ENCODE data around the gene INPP4B. TPM values are rescaled to one million over a fixed set of nuclear protein-coding genes. Genes with fewer than 3 reads are reported as not detected.

INPP4B gene
- total and polyA plus RNA-seq, 2 of the 4 experiments (the other 2 are of a cell fraction), result 1.8 to 14.0 TPM

GRCh38 chr4:142112451-142112850, 733.6 kb downstream of the INPP4B start:
- no peak overlapping the region for H3K9ac ChIP-seq (ENCODE audit: low read depth, low read length)
- no peak overlapping the region for H3K4me2 ChIP-seq (ENCODE audit: low read depth, low read length)
- ATAC-seq (ENCODE audit: low read depth) (no peak), DNase-seq (peak; percentile 26)
- no TSS peak for BruUV-seq (replicated peaks)
- H3K79me1 ChIP-seq (ENCODE audit: low read depth in 1 of 2, low read length in 2 of 2), result no peaks in the 10 kb centered on the region
- no peak overlapping the region for H3K14ac ChIP-seq (replicated peaks; ENCODE audit: low read depth, low read length)
- dilution Hi-C loops (cut with HindIII; ENCODE audit: low sequenced_read_pairs, unreplicated experiment), result no loop called here
- no peak overlapping the region for H2AK5ac ChIP-seq (ENCODE audit: low read depth, low read length)
- ChIA-PET POLR2A (ENCODE audit: unreplicated experiment) (no interaction called here), CTCF (no interaction called here)
- no peaks in the 10 kb centered on the region for H3K9me1 ChIP-seq (ENCODE audit: insufficient read depth, low read length)
- H2BK120ac ChIP-seq (ENCODE audit: low read depth, low read length), result no peak overlapping the region
- no peaks in the 10 kb centered on the region for H3K9me3 ChIP-seq (ENCODE audit: control insufficient read depth, insufficient read depth, low read length)
- TF ChIP-seq RFX5 (IDR thresholded peaks at IDR 0.05; ENCODE audit: low read depth, low read length), result no peak
- no peak for TF ChIP-seq CTCF (conservative IDR thresholded peaks at IDR 0.05; ENCODE audit: low read depth, low read length)
- TF ChIP-seq CHD1 (IDR thresholded peaks at IDR 0.05; ENCODE audit: low read depth, low read length), result no peak
- no peak for TF ChIP-seq SMC3 (IDR thresholded peaks at IDR 0.05; ENCODE audit: low read depth, low read length)
- TF ChIP-seq RAD21 (IDR thresholded peaks at IDR 0.05; ENCODE audit: low read length), result no peak
- no peak for TF ChIP-seq FOS (IDR thresholded peaks at IDR 0.05; ENCODE audit: low read depth, low read length)
- no peak for TF ChIP-seq MXI1 (IDR thresholded peaks at IDR 0.05; ENCODE audit: borderline replicate concordance, low read depth, low read length)
- no peak for TF ChIP-seq USF2 (IDR thresholded peaks at IDR 0.05; ENCODE audit: low read depth, low read length)
- no peak for TF ChIP-seq MAZ (IDR thresholded peaks at IDR 0.05; ENCODE audit: borderline replicate concordance, low read depth, low read length)
- TF ChIP-seq POLR2A (IDR thresholded peaks at IDR 0.05; ENCODE audit: low read depth, low read length), result no peak
- TF ChIP-seq BHLHE40 (IDR thresholded peaks at IDR 0.05; ENCODE audit: low read depth, low read length), result no peak
- TF ChIP-seq NFE2L2 (IDR thresholded peaks at IDR 0.05; ENCODE audit: low read depth, low read length), result no peak
- TF ChIP-seq RCOR1 (IDR thresholded peaks at IDR 0.05; ENCODE audit: insufficient replicate concordance, low read length), result no peak
- TF ChIP-seq MAFK (IDR thresholded peaks at IDR 0.05; ENCODE audit: low read depth, low read length), result no peak
- TF ChIP-seq ELK1 (IDR thresholded peaks at IDR 0.05; ENCODE audit: borderline replicate concordance, low read depth, low read length), result no peak
- no peak for TF ChIP-seq CEBPB (IDR thresholded peaks at IDR 0.05; ENCODE audit: low read depth, low read length)
- H3K18ac ChIP-seq (ENCODE audit: low read depth, low read length), result no peak overlapping the region
- in situ Hi-C loops (cut with MboI; ENCODE audit: low sequenced_read_pairs), result loop anchor here (25.0 kb wide), 1 partner anchor 775 kb away; no protein-coding TSS in a partner anchor
- no peak overlapping the region for H2AK9ac ChIP-seq (replicated peaks; ENCODE audit: low read depth, low read length, poor library complexity)
- no peaks in the 10 kb centered on the region for H3K27me3 ChIP-seq (ENCODE audit: control insufficient read depth, insufficient read depth, low read length)
- H3K36me3 ChIP-seq (ENCODE audit: control insufficient read depth, insufficient read depth, low read length), result no peaks in the 10 kb centered on the region
- intact Hi-C loops (cut with micrococcal nuclease), result no loop called here
- H2BK15ac ChIP-seq (ENCODE audit: low read depth, low read length), result no peak overlapping the region
- H3K4ac ChIP-seq (ENCODE audit: low read depth, low read length), result no peak overlapping the region
- H3K27ac ChIP-seq (ENCODE audit: insufficient read depth, low read length), result no peak overlapping the region
- no peak overlapping the region for H4K8ac ChIP-seq (ENCODE audit: low read depth in 2 of 2, low read length in 2 of 2)
- 80% methylated on average over 1 of the region's 2 CpGs; no CpG with 5 or more reads in 1 of the 2 experiments for WGBS, 2 experiments (ENCODE audit: extremely low coverage in 2 of 2, insufficient read length in 1 of 2)
- H4K5ac ChIP-seq (ENCODE audit: low read depth, low read length), result no peak overlapping the region
- H2BK5ac ChIP-seq (ENCODE audit: low read depth, low read length, poor library complexity, severe bottlenecking), result no peak overlapping the region
- H3K4me1 ChIP-seq (ENCODE audit: control insufficient read depth, insufficient read depth, low read length), result no peaks in the 10 kb centered on the region
- H3K4me3 ChIP-seq (ENCODE audit: insufficient read depth, low read depth, low read length), result no peak overlapping the region
- no peak overlapping the region for H2AFZ ChIP-seq (replicated peaks; ENCODE audit: low read length, poor library complexity)
- H3K23ac ChIP-seq (ENCODE audit: low read depth, low read length), result no peak overlapping the region
- no peak overlapping the region for H4K91ac ChIP-seq (ENCODE audit: insufficient read depth, low read depth, low read length)
- no peaks in the 10 kb centered on the region for H4K20me1 ChIP-seq (ENCODE audit: insufficient read depth, low read length)
- no peak overlapping the region for H2BK20ac ChIP-seq (ENCODE audit: low read depth, low read length)
- no peak overlapping the region for H3K56ac ChIP-seq (ENCODE audit: extremely low read depth, insufficient read depth, low read length)
